HT-29 (cell line): ENCODE results near the gene GFM2. TPM values are rescaled to one million over a fixed set of nuclear protein-coding genes. Genes with fewer than 3 reads are reported as not detected.
"Not testable (repeated sequence)": the region's sequence is repeated elsewhere in the genome, so short reads cannot be mapped to it uniquely, and the experiment has no call there.

ENCODE experiments used
- DNase-seq: peaks from one replicate; pipeline ENCODE4 v3.0.0-alpha.2; 2015; ENCODE audit warnings: low spot score
- total RNA-seq: library from RNA; depleted of rRNA; stranded (reverse); fragments of >200 nt; shearing (Covaris generic); gene quantifications from 2 replicates; pipeline ENCODE4 v1.2.3, GENCODE V29; 2014; rRNA removed

The GFM2 gene
- total RNA-seq: 19.6 and 21.6 TPM in 2 replicates

DNA sequence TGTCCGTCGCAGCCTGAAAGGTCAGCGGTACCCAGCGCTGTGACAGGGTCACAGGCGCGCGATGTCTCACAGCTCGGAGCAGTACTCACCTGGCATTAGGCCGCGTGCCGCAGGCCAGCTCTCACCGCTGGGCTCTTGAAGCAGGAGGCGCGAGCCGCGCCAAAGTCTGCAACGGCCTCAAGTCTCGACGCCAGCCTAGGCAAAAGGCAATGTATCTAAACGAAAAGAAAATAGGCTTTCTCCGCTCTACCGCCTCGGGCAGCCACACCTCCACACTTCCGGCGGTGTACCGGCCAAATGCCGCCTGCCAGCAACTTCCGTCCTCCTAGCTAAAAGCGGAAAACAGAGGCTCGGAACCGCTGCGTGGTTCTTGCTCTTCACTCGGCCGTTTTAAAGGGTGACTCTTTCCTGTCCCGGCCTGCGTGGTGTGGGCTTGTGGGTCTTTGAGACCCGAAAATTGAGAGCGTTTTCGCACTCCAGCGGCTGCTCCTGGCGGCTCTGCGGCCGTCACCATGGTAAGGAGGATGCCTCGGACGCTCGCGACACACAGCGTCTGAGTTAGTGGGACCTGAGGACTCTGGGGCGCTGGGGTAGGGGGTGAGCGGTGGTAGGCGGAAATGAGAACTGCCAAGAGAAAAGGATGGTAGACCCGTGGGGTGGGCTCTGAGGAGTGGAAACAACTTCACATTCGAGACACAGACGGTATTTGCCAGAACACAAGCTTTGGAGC lies at the start of gene GFM2, which contains the start of gene NSA2:
Gene GFM2 (minus strand): TSS at position 269 of the 730 bp plus-strand sequence. CDS start 3,375 bp downstream, outside the sequence.
Gene NSA2 (plus strand): TSS at position 401 of the 730 bp plus-strand sequence. CDS start 112 bp downstream, at position 513.
- peak; percentile 96 for DNase-seq

DNA sequence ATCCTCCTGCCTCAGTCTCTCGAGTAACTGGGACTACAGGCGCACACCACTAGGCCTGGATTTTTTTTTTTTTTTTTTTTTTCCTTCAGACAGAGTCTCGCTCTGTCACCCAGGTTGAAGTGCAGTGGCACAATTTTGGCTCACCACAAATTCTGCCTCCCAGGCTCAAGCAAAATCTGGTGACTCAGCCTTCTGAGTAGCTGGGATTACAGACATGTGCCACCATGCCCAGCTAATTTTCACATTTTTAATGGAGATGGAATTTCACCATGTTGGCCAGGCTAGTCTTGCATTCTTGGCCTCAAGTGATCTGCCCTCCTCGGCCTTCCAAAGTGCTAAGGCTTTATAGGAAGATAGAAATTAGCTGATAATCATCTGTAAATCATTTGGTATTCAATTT lies 44.0 kb upstream of the GFM2 start:
- DNase-seq: no peak

DNA sequence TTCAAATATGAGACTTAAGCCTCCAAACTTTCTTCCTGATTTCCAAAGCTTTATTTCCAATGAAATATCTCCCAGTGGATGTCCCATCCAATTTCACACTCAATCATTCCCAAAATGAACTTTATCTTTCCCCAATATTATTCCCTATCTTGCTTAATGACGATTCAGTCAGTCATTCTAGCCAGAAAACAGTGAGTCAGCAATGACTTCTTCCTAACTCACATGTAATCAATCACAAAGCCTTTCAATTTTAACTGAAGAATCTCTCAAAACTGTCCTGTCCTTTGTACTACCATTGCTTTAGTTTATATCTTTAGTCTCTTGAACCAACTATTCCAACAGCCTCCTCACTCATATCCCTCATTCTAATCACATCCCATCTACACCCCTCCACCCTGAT lies 35.0 kb upstream of the GFM2 start:
- no peak for DNase-seq

DNA sequence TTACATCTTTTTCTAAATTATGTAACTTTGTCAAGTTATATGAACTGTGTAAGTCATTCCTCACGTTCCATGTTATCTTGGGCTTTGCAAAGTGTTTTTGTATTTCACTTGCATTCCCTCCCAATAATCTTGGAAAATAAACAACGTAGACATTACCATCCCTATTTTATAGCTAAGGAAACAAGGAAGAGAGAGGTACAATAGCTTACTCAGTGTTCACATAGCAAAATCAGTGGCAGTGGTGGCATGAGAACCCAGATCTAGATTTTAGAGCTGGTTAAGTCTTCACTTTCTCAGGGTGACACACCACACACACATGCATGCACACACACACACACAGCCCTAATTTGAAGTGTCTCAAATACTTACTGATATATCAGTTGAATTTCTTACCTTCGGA lies 34.3 kb upstream of the GFM2 start:
- DNase-seq: no peak

DNA sequence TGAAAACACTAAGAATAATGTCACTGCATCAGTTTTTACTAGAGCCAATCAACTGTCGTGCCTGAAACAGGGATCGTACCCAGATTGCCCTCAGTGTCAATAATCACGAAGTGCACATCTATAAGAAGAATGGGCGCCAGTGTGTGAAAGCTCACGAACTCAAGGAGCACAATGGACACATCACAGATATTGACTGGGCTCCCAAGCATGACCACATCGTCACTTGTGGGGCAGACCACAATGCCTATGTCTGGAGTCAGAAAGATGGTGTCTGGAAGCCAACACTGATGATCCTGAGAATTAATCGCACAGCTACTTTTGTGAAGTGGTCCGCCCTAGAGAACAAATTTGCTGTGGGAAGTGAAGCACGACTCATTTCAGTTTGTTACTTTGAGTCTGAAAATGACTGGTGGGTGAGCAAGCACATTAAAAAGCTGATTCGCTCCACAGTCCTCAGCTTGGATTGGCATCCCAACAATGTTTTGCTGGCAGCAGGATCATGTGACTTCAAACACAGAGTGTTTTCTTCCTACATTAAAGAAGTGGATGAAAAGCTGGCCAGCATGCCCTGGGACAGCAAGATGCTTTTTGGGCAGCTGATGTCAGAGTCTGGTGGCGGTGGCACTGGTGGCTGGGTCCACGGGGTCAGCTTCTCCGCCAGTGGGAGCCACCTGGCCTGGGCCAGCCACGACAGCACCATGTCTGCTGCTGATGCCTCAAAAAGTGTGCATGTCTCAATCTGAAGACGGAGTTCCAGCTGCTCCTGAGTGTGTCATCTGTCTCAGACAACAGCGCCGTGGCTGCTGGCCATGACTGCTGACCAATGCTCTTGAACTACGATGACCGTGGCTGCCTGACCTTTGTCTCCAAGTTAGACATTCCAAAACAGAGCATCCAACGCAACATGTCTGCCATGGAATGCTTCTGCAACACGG lies 32.3 kb upstream of the GFM2 start:
- no peak for DNase-seq

DNA sequence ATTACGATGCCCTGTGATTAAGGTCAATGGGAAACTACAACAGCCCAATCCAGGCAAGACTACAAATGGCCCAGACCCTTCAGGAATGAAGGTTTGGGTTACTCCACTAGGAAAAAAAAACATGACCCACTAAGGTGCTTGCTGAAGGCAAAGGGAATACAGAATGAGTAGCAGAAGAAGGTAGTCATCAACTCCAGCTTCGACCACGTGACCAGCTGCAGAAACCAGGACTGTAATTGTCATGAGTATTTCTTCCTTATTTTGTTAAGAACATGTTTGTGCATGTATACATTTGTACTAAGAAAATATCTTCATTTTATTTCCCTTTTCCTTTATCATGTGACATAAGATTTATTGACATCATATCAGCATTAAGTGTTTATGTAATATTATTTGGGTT lies 24.8 kb upstream of the GFM2 start:
- not testable (repeated sequence) for DNase-seq

DNA sequence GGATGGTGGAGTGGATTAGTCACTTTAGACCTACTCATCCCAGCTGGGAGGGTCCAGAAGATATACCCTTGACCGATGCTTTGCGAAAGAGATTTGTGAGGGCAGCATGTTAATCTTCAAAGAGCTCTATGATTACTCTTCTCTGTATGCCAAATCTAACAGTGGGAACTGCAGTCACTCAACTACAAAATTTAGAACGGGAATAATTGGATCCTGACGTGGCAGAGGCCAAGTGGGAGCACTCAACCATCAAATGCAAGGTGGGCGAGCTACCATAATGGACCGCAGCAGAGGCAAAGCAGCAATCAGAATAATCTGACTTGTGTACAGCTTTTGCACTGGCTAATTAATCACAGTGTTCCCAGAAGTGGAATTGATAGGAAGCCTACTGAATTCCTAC lies 20.5 kb upstream of the GFM2 start:
- no peak for DNase-seq

DNA sequence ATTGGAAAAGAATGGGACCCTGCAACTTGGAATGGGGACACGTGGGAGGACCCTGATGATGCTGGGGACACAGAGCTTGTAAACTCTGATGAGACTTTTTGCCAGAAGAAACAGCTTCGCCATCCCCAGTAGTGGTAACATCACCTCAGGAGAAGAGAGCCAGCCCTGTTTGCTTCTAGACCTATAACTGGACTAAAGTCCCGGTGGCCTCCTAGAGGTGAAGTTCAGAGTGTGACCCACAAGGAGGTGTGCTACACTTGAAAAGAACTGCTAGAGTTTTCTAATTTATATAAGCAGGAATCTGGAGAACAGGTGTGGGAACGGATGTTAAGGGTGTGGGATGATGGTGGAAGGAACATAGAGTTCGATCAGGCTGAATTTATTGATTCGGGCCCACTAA lies 19.9 kb upstream of the GFM2 start:
- peak; percentile 57 for DNase-seq

- no peak for DNase-seq
These were observed 11.7 kb upstream of the GFM2 start for GRCh38 chr5:74778609-74779008.

- DNase-seq: no peak
These were observed 5.4 kb upstream of the GFM2 start for GRCh38 chr5:74772359-74772758.

DNA sequence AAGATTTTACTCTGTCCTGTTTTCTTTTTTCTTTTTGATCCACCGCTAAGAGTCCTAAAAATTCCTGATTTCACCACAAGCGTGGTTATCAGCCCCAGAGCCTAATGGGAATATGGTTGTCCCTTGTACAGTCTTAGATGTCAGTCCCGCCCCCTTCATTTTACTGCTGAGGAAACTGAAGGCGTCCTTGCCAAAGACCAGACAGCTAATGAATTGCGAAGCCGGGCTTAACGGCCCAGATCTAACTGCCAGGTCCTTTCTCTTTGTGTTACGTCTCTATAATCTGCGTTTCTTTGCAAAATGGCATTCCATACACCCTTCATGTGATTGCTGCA lies 629 bp upstream of the GFM2 start:
- DNase-seq: peak; percentile 65

GRCh38 chr5:74766418-74766848 lies 484 bp downstream of the GFM2 start:
- DNase-seq: peak; percentile 37

DNA sequence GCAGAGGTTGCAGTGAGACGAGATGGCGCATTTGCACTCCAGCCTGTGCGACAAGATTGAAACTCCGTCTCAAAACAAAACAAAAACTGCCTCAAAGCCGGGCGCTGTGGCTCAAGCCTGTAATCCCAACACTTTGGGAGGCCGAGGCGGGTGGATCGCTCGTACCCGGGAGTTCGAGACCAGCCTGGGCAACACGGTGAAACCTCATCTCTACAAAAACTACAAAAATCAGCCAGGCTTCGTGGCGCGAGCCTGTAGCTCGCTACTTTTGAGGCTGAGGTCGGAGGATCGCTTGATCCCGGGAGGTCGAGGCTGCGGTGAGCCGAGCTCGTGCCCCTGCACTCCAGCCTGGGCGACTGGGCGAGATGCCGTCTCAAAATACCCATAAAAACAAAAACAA lies 988 bp downstream of the GFM2 start:
- no peak for DNase-seq

- peak; percentile 30 for DNase-seq
These were observed 1.7 kb downstream of the GFM2 start for GRCh38 chr5:74765201-74765600.

GRCh38 chr5:74763504-74763903 lies 3.4 kb downstream of the GFM2 start:
- DNase-seq: no peak

GRCh38 chr5:74762599-74762998 lies 4.3 kb downstream of the GFM2 start:
- peak; percentile 30 for DNase-seq

- no peak for DNase-seq
These were observed 5.7 kb downstream of the GFM2 start for GRCh38 chr5:74761241-74761640.

GRCh38 chr5:74748742-74749141 lies 18.2 kb downstream of the GFM2 start:
- DNase-seq: not testable (repeated sequence)

GRCh38 chr5:74738406-74738805 lies 28.5 kb downstream of the GFM2 start:
- DNase-seq: no peak

- DNase-seq: no peak
These were observed 30.2 kb downstream of the GFM2 start for GRCh38 chr5:74736759-74737158.

- DNase-seq: no peak
These were observed 41.6 kb downstream of the GFM2 start for GRCh38 chr5:74725331-74725730.

- DNase-seq: no peak
These were observed 44.6 kb downstream of the GFM2 start for GRCh38 chr5:74722271-74722670.

DNA sequence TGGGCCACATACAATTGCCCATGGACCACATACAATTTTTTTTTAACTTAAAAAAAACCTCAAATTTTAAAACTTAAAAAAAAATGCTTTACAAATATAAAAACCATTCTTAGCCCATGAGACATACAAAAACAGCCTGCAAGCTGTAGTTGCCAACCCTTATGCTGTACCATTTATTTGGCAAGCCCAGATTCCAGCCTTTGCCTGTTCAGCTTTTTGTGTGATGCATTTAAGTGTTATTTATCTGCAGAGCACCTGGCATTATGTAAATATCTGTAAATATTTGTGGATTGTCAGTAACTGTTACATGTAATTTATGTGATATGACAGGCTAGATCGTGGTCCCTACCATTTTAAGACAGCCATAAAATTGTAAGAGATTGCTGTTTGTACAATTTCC lies 49.3 kb downstream of the GFM2 start:
- no peak for DNase-seq
